GM21825 (cell line): ENCODE results near the gene TMEM198.

ENCODE experiments used
- ATAC-seq: cut with Tn5 transposase; IDR thresholded peaks from one replicate; pipeline ENCODE4 v1.9.1; 2021; ENCODE audit warnings: mild to moderate bottlenecking, moderate library complexity; ENCODE audit not compliant: unreplicated experiment

TMEM198 gene

GRCh38 chr2:219561179-219562048 is 17.6 kb downstream of the TMEM198 start:
- no peak for ATAC-seq

- ATAC-seq: no peak
These were observed 18.5 kb downstream of the TMEM198 start for GRCh38 chr2:219562049-219563020.

- ATAC-seq: no peak
These were observed 19.6 kb downstream of the TMEM198 start for GRCh38 chr2:219563271-219563928.

GRCh38 chr2:219565130-219566080 is 21.6 kb downstream of the TMEM198 start:
- ATAC-seq: no peak

- no peak for ATAC-seq
These were observed 22.8 kb downstream of the TMEM198 start for GRCh38 chr2:219566640-219567039.

GRCh38 chr2:219567131-219567530 is 23.3 kb downstream of the TMEM198 start:
- no peak for ATAC-seq

- no peak for ATAC-seq
These were observed 24.0 kb downstream of the TMEM198 start for GRCh38 chr2:219567791-219568361.

- no peak for ATAC-seq
These were observed 25.2 kb downstream of the TMEM198 start for GRCh38 chr2:219569041-219569440.

- no peak for ATAC-seq
These were observed 25.8 kb downstream of the TMEM198 start for GRCh38 chr2:219569635-219570034.

GRCh38 chr2:219570194-219570923 is 26.5 kb downstream of the TMEM198 start:
- ATAC-seq: no peak

- no peak for ATAC-seq
These were observed 27.1 kb downstream of the TMEM198 start for GRCh38 chr2:219570924-219571310.

GRCh38 chr2:219571311-219572236 is 27.7 kb downstream of the TMEM198 start, which contains the start of gene OBSL1:
Gene OBSL1, minus strand, starts transcription at chr2:219571539. Its CDS starts 307 bp downstream, at chr2:219571232.
- no peak for ATAC-seq

- no peak for ATAC-seq
These were observed 28.6 kb downstream of the TMEM198 start, which contains the start of gene INHA for GRCh38 chr2:219572237-219573001. Gene INHA, plus strand, starts transcription at chr2:219572310. Its CDS starts 65 bp downstream, at chr2:219572375.

- ATAC-seq: no peak
These were observed 29.3 kb downstream of the TMEM198 start for GRCh38 chr2:219573166-219573565.

GRCh38 chr2:219574484-219575311 is 30.9 kb downstream of the TMEM198 start:
- no peak for ATAC-seq
